GM12878 (cell line): ENCODE results near the gene UBAP1. TPM values are rescaled to one million over a fixed set of nuclear protein-coding genes. Genes with fewer than 3 reads are reported as not detected.

Experiments used
- ATAC-seq: fragments of 200-7000 bp; cut with Tn5 transposase; 3 replicates; pipeline ENCODE4 v1.9.1; 2020; ENCODE audit warnings: mild to moderate bottlenecking, moderate library complexity
- BruUV-seq: library from RNA; stranded (reverse); fragments of 400-500 nt; replicated peaks from 2 replicates; lab custom pipeline; 2021; lab: Mats Ljungman, UMichigan
- CTCF ChIA-PET: fragments of 300-600 bp; sonication (Branson Sonifier 250); formaldehyde crosslinking; extraction: SDS; loops from one replicate; lab custom pipeline; 2021; ENCODE audit warnings: inconsistent platforms; lab: Yijun Ruan, JAX
- POLR2A ChIA-PET: fragments of 350-600 bp; formaldehyde crosslinking; extraction: SDS; loops from one replicate; lab custom pipeline; 2021; ENCODE audit warnings: inconsistent platforms; lab: Charles Lee
- RAD21 ChIA-PET: fragments of 300-600 bp; sonication (Branson Sonifier 250); formaldehyde crosslinking; loops from one replicate; lab custom pipeline; 2023; ENCODE audit warnings: antibody characterized with exemption; ENCODE audit not compliant: unreplicated experiment; lab: Charles Lee
- SMC1A ChIA-PET: fragments of 300-600 bp; sonication (Branson Sonifier 250); formaldehyde crosslinking; loops from one replicate; lab custom pipeline; 2023; ENCODE audit not compliant: unreplicated experiment, uncharacterized antibody; lab: Charles Lee
- DNase-seq: peaks from one replicate; pipeline ENCODE4 v3.0.0-alpha.2; 2011; ENCODE audit warnings: low read depth, low spot score
- FAIRE-seq: peaks from 3 replicates; lab custom pipeline; 2011; peaks lifted over from hg19 to GRCh38; lab: Jason Lieb, UNC
- H2AFZ ChIP-seq: 2 replicates; pipeline ENCODE4 v1.6.0; 2011; ENCODE audit warnings: low read depth, low read length, control low read depth; ENCODE audit not compliant: control insufficient read depth
- H3K27ac ChIP-seq: 2 replicates; pipeline ENCODE4 v1.5.1; 2011; ENCODE audit warnings: control low read depth; ENCODE audit not compliant: control insufficient read depth, insufficient read depth
- H3K27me3 ChIP-seq, 2 experiments: replicated peaks in 1 of 2; 2 replicates each; pipeline versions ENCODE4 v1.6.0 to v1.6.1; 2011; ENCODE audit warnings: low read length in 1 of 2; ENCODE audit not compliant: control insufficient read depth in 2 of 2, insufficient read depth in 2 of 2
- H3K36me3 ChIP-seq, 2 experiments: 2 replicates each; pipeline ENCODE4 v1.5.1; 2011; ENCODE audit warnings: low read length in 1 of 2; ENCODE audit not compliant: control insufficient read depth in 2 of 2, insufficient read depth in 2 of 2
- H3K4me1 ChIP-seq: 2 replicates; pipeline ENCODE4 v1.6.1; 2011; ENCODE audit warnings: mild to moderate bottlenecking, low read length, moderate library complexity, mixed read lengths; ENCODE audit not compliant: control insufficient read depth, insufficient read depth
- H3K4me2 ChIP-seq: 2 replicates; pipeline ENCODE4 v1.6.0; 2011; ENCODE audit warnings: control low read depth; ENCODE audit not compliant: control insufficient read depth, insufficient read depth
- H3K4me3 ChIP-seq: fragments of 200-600 bp; sonication (generic); 2 replicates; pipeline ENCODE4 v1.5.1; 2016
- H3K79me2 ChIP-seq: 2 replicates; pipeline ENCODE4 v1.6.0; 2011; ENCODE audit warnings: low read length; ENCODE audit not compliant: control insufficient read depth, insufficient read depth
- H3K9ac ChIP-seq: 2 replicates; pipeline ENCODE4 v1.8.0; 2011; ENCODE audit warnings: low read length, control low read depth, mixed read lengths; ENCODE audit not compliant: control insufficient read depth, insufficient read depth
- H3K9me3 ChIP-seq: replicated peaks from 3 replicates; pipeline ENCODE4 v1.5.1; 2011; ENCODE audit warnings: mild to moderate bottlenecking, low read length; ENCODE audit not compliant: control insufficient read depth, insufficient read depth
- H4K20me1 ChIP-seq: 2 replicates; pipeline ENCODE4 v1.6.0; 2011; ENCODE audit not compliant: control insufficient read depth, insufficient read depth
- BCL3 ChIP-seq: IDR thresholded peaks from 2 replicates; pipeline ENCODE4 v1.6.1; 2011; ENCODE audit warnings: borderline replicate concordance, low read depth, mild to moderate bottlenecking, moderate library complexity, low read length; ENCODE audit not compliant: insufficient read depth, poor library complexity, severe bottlenecking
- BMI1 ChIP-seq: fragments of 450-650 bp; IDR thresholded peaks from 2 replicates; pipeline ENCODE4 v1.6.1; 2016; ENCODE audit warnings: mild to moderate bottlenecking, moderate library complexity, borderline replicate concordance
- EED ChIP-seq: sonication (generic); IDR thresholded peaks from 2 replicates; pipeline ENCODE4 v1.6.1; 2016; ENCODE audit warnings: antibody characterized with exemption, low read depth
- ESRRA ChIP-seq: IDR thresholded peaks from 2 replicates; pipeline ENCODE4 v1.6.1; 2012; ENCODE audit warnings: mild to moderate bottlenecking, low read length, improper control_type of control experiment
- JUND ChIP-seq: IDR thresholded peaks from 2 replicates; pipeline ENCODE4 v1.6.1; 2012; ENCODE audit warnings: low read depth, mild to moderate bottlenecking, low read length, improper control_type of control experiment, moderate library complexity
- RBBP5 ChIP-seq: fragments of 200-600 bp; sonication (generic); conservative IDR thresholded peaks from 2 replicates; pipeline ENCODE4 v1.6.1; 2016
- RCOR1 ChIP-seq: conservative IDR thresholded peaks from 2 replicates; pipeline ENCODE4 v1.6.1; 2012; ENCODE audit warnings: low read depth, low read length, improper control_type of control experiment
- USF1 ChIP-seq: IDR thresholded peaks from 2 replicates; pipeline ENCODE4 v1.6.1; 2011; ENCODE audit warnings: borderline replicate concordance, low read depth, mild to moderate bottlenecking, moderate library complexity, mixed read lengths, low read length; ENCODE audit not compliant: insufficient read depth; ENCODE audit errors: extremely low read length
- ZNF24 ChIP-seq: fragments of 450-650 bp; IDR thresholded peaks from 2 replicates; pipeline ENCODE4 v1.6.1; 2017; ENCODE audit warnings: antibody characterized with exemption, mild to moderate bottlenecking
- WGBS: methylation state at CpG from one replicate; pipeline ENCODE4 v1.1.6; 2016; ENCODE audit warnings: low lambda C conversion rate; ENCODE audit not compliant: insufficient replicate concordance, insufficient coverage; ENCODE audit errors: missing lambda C conversion rate; 5-methylcytosine and 5-hydroxymethylcytosine counted together
- in situ Hi-C: fragments of 300-500 bp; cut with MboI; formaldehyde crosslinking; loops from 9 replicates; pipeline ENCODE4 v1.14.3; 2018; ENCODE audit warnings: mixed read lengths
- intact Hi-C: fragments of 100-400 bp; cut with micrococcal nuclease; formaldehyde crosslinking; loops from one replicate; pipeline ENCODE4 v1.14.2; 2022; ENCODE audit not compliant: unreplicated experiment
- polyA plus RNA-seq, 11 experiments: library from polyadenylated mRNA; depleted of rRNA in 4 of 11; unstranded in 6 of 11; stranded (reverse) in 5 of 11; fragments of >200 nt; fragmentation: Nextera tagmentation in 4 of 11; fragmentation: Illumina TruSeq in 1 of 11; extraction: Ambion mirVana in 4 of 11; extraction: Trizol in 1 of 11; gene quantifications; 1 replicate in 1 of 11; 2 replicates in 10 of 11; pipeline versions ENCODE4 v1.2.1 to v1.2.3, GENCODE V29; 2011 to 2016; ENCODE audit warnings: inconsistent platforms in 2 of 11, missing spikeins in 2 of 11, low read depth in 1 of 11
- total RNA-seq, 4 experiments: library from RNA; depleted of rRNA in 3 of 4; stranded (reverse); fragments of >200 nt in 3 of 4; fragmentation: Illumina TruSeq in 1 of 4; extraction: Trizol in 1 of 4; gene quantifications; 2 replicates each; pipeline versions ENCODE4 v1.2.1 to v1.2.3, GENCODE V29; 2013 to 2021

Gene UBAP1
- total and polyA plus RNA-seq, 10 of the 15 experiments (the other 5 are each of a cell fraction or from before 2014, with no cell fraction given) = 2.1 to 47.9 (median 27.2) TPM

GRCh38 chr9:34254141-34254913 lies 75.5 kb downstream of the UBAP1 start:
- Histone ChIP-seq H3K9ac (no peak overlapping the region), H3K79me2 (no peaks in the 10 kb centered on the region), H3K36me3 (peaks cover 23 to 32% of the 10 kb centered on the region in 2 experiments), H3K4me1 (no peaks in the 10 kb centered on the region), H2AFZ (no peak overlapping the region), H4K20me1 (no peaks in the 10 kb centered on the region), H3K27ac (no peak overlapping the region), H3K9me3 (no peaks in the 10 kb centered on the region), H3K4me2 (no peak overlapping the region), H3K4me3 (no peak overlapping the region), H3K27me3 (no peaks in the 10 kb centered on the region)
- in situ Hi-C loops = no loop called here
- FAIRE-seq (no peak), ATAC-seq (no peak), DNase-seq (no peak)
- SMC1A ChIA-PET = interaction anchor here (1.0 to 3.0 kb wide), 5 partner anchors 15 to 243 kb away, joined by 3 to 11 read pairs (median 5); no protein-coding TSS in a partner anchor
- no TSS peak for BruUV-seq
- WGBS = 94% methylated on average over 16 of the region's 16 CpGs
- POLR2A ChIA-PET = interaction anchor here (1.0 kb wide), 1 partner anchor 74 kb away, joined by 3 read pairs; no protein-coding TSS in a partner anchor
- intact Hi-C loops = loop anchor here (5.0 kb wide), 2 partner anchors 123 to 127 kb away; partner anchors contain the start of genes DCAF12 and MYORG
- TF ChIP-seq ZNF24 = no peak
- no peak for TF ChIP-seq RCOR1
- TF ChIP-seq USF1 = no peak
- TF ChIP-seq BMI1 = no peak
- no peak for TF ChIP-seq JUND
- no peak for TF ChIP-seq RBBP5
- TF ChIP-seq BCL3 = no peak
- no peak for TF ChIP-seq ESRRA
- TF ChIP-seq EED = no peak
- RAD21 ChIA-PET = interaction anchor here (0.8 kb wide), 1 partner anchor 132 kb away, joined by 4 read pairs; no protein-coding TSS in a partner anchor
- CTCF ChIA-PET = interaction anchor here (0.8 to 3.0 kb wide), 25 partner anchors 8 to 243 kb away, joined by 3 to 19 read pairs (median 4); partner anchors contain the start of gene UBAP1
